RWPE1 (cell line): Measurements from ENCODE around the gene CHTF8.
A peak's percentile ranks its signal among the peaks of the same experiment; 100 is the strongest.

Source experiments
- CTCF ChIA-PET: fragments of 350-600 bp; sonication (Branson Sonifier 250); formaldehyde crosslinking; extraction: SDS; loops from one replicate; lab custom pipeline; 2021; lab: Yijun Ruan, JAX
- POLR2A ChIA-PET: fragments of 400-600 bp; formaldehyde crosslinking; extraction: SDS; loops from one replicate; lab custom pipeline; 2020; ENCODE audit warnings: antibody characterized with exemption; ENCODE audit not compliant: low non-redundant PET; lab: Yijun Ruan, JAX
- DNase-seq: peaks from one replicate; pipeline ENCODE4 v3.0.0; 2012; ENCODE audit warnings: low spot score
- H3K27ac ChIP-seq: fragments of 450-650 bp; 2 replicates; pipeline ENCODE4 v1.5.1; 2017
- CTCF ChIP-seq: fragments of 450-650 bp; conservative IDR thresholded peaks from 2 replicates; pipeline ENCODE4 v1.5.1; 2017; ENCODE audit warnings: low read depth, mild to moderate bottlenecking

CHTF8 gene, protein sequence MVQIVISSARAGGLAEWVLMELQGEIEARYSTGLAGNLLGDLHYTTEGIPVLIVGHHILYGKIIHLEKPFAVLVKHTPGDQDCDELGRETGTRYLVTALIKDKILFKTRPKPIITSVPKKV

GRCh38 chr16:69132424-69133252, at the start of gene CHTF8, which contains the start of gene UTP4:
CHTF8 (minus strand) TSS chr16:69132588; CDS start chr16:69121458, 11,130 bp downstream.
UTP4 (plus strand) TSS chr16:69132649; CDS start chr16:69133460, 811 bp downstream.
- CTCF ChIA-PET, result interaction anchor here (0.6 to 1.0 kb wide), 2 partner anchors 19 to 348 kb away, joined by 3 read pairs; no protein-coding TSS in a partner anchor
- peak; percentile 82 for DNase-seq
- H3K27ac ChIP-seq, result peak within 1 kb of the TSS; percentile 90
- POLR2A ChIA-PET, result no interaction called here
- no peak for TF ChIP-seq CTCF

- POLR2A ChIA-PET, result interaction anchor here (0.6 to 0.7 kb wide), 2 partner anchors 49 to 105 kb away, joined by 3 to 4 read pairs; no protein-coding TSS in a partner anchor
- CTCF ChIA-PET, result no interaction called here
- TF ChIP-seq CTCF, result no peak
- DNase-seq, result no peak
- H3K27ac ChIP-seq, result peak overlapping the region; percentile 83
These were observed 47.6 kb upstream of the CHTF8 start for GRCh38 chr16:69180011-69180338.

GRCh38 chr16:69179328-69180010, 47.1 kb upstream of the CHTF8 start:
- ChIA-PET POLR2A (interaction anchor here (0.6 to 0.7 kb wide), 2 partner anchors 49 to 105 kb away, joined by 3 to 4 read pairs; no protein-coding TSS in a partner anchor), CTCF (no interaction called here)
- H3K27ac ChIP-seq, result peak overlapping the region; percentile 87
- TF ChIP-seq CTCF, result no peak
- DNase-seq, result peak; percentile 50

- peak overlapping the region; percentile 58 for H3K27ac ChIP-seq
- TF ChIP-seq CTCF, result no peak
- no peak for DNase-seq
- ChIA-PET POLR2A (no interaction called here), CTCF (no interaction called here)
These were observed 43.8 kb upstream of the CHTF8 start for GRCh38 chr16:69176033-69176800.

DNA sequence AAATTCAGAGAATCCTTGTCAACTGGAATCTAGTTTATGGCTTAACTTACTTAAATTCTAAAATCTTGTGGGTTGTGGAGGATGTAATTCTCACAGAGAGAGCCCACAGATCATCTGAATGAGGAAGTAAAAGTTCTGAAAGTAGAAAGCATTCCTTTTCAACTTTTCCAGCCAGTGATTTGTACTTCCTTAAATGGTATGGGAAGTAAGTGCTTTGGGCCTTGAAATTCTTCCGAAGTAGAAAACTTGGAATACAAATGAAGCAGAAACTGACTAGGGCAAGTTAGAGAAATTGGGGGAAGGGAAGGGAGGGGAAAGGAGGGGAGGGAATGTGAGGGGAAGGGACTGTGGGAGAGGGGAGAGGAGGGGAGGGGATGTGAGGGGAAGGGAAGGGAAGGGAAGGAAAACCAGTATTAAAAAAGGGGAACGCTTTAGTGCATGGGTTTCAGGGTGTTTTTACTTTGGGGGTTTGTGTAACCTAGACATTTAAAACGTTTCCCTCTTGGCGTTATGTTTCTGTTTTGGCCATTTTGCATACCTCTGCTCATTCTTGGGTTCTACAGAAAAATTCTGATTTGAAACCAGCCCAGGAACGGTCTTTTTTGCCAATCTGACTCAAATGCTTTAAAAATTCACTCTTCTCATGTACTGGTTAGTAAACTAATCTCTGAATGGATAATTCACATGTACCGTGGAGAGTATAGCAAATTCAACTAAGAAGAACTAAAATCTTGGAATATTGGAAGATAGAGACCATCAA, 39.1 kb upstream of the CHTF8 start:
- DNase-seq, result no peak
- no peak for TF ChIP-seq CTCF
- H3K27ac ChIP-seq, result peak overlapping the region; percentile 50
- ChIA-PET CTCF (no interaction called here), POLR2A (no interaction called here)
